Activated CD8-positive, alpha-beta T cell treated with anti-CD3 and anti-CD28 coated beads for 36 hours (primary cell): ENCODE data around the gene ARHGAP9. TPM values are rescaled to one million over a fixed set of nuclear protein-coding genes. Genes with fewer than 3 reads are reported as not detected.
"Not testable (repeated sequence)": the region's sequence is repeated elsewhere in the genome, so short reads cannot be mapped to it uniquely, and the experiment has no call there.

Experiments used
- ATAC-seq: fragments of 200-7000 bp; cut with Tn5 transposase; one replicate; pipeline ENCODE4 v1.10.0; 2021; ENCODE audit warnings: mild to moderate bottlenecking, moderate library complexity
- CTCF ChIA-PET: fragments of 350-600 bp; sonication (Branson Sonifier 250); formaldehyde crosslinking; loops from one replicate; lab custom pipeline; 2021; ENCODE audit warnings: antibody characterized with exemption; lab: Charles Lee
- POLR2A ChIA-PET: fragments of 350-600 bp; sonication (Branson Sonifier 250); formaldehyde crosslinking; loops from one replicate; lab custom pipeline; 2021; ENCODE audit warnings: antibody characterized with exemption; lab: Charles Lee
- DNase-seq: peaks from one replicate; pipeline ENCODE4 v3.0.0-alpha.2; 2020
- H3K27ac Mint-ChIP-seq: one replicate; pipeline ENCODE4 v1.8.0; 2021; ENCODE audit warnings: mild to moderate bottlenecking, mixed read lengths
- H3K27me3 Mint-ChIP-seq: one replicate; pipeline ENCODE4 v1.8.0; 2021; ENCODE audit warnings: mixed read lengths
- H3K36me3 Mint-ChIP-seq: one replicate; pipeline ENCODE4 v1.8.0; 2021; ENCODE audit warnings: low read depth, mixed read lengths
- H3K4me1 Mint-ChIP-seq: one replicate; pipeline ENCODE4 v1.8.0; 2021; ENCODE audit warnings: low read depth, mixed read lengths
- H3K4me3 Mint-ChIP-seq: one replicate; pipeline ENCODE4 v1.8.0; 2021; ENCODE audit warnings: mild to moderate bottlenecking, moderate library complexity, mixed read lengths
- H3K9me3 Mint-ChIP-seq: one replicate; pipeline ENCODE4 v1.8.0; 2021; ENCODE audit warnings: mixed read lengths
- intact Hi-C: fragments of 100-400 bp; cut with micrococcal nuclease; formaldehyde crosslinking; loops from one replicate; pipeline ENCODE4 v1.10.0; 2022
- total RNA-seq, 2 experiments: library from RNA; stranded (reverse); gene quantifications; one replicate each; pipeline ENCODE4 v1.2.3, GENCODE V29; 2021
- TF ChIP-seq, protein P1 (sequence below): fragments of 200-600 bp; IDR thresholded peaks from one replicate; pipeline ENCODE4 v1.8.0; 2022; ENCODE audit warnings: antibody characterized with exemption, mild to moderate bottlenecking

ARHGAP9 gene
- total RNA-seq, 2 experiments from 2014 or later, result 125 to 128 TPM

GRCh38 chr12:57519796-57520052, 40.1 kb upstream of the ARHGAP9 start:
- Mint-ChIP-seq H3K4me1 (peaks cover 61% of the 10 kb centered on the region), H3K27ac (peak overlapping the region; percentile 99), H3K4me3 (peak overlapping the region; percentile 95), H3K9me3 (no peaks in the 10 kb centered on the region), H3K36me3 (peaks cover 57% of the 10 kb centered on the region), H3K27me3 (no peaks in the 10 kb centered on the region)
- ChIA-PET CTCF (interaction anchor here (1.5 to 2.6 kb wide), 2 partner anchors 43 to 61 kb away, joined by 7 read pairs; no protein-coding TSS in a partner anchor), POLR2A (interaction anchor here (0.6 to 5.7 kb wide), 11 partner anchors 10 to 290 kb away, joined by 3 to 50 read pairs (median 4); partner anchors contain the start of genes DCTN2, MARS1, OS9 and SHMT2)
- intact Hi-C loops, result loop anchor here (5.0 kb wide), 1 partner anchor 42 kb away; the partner anchor contains the start of gene ARHGAP9
- TF ChIP-seq, protein P1, sequence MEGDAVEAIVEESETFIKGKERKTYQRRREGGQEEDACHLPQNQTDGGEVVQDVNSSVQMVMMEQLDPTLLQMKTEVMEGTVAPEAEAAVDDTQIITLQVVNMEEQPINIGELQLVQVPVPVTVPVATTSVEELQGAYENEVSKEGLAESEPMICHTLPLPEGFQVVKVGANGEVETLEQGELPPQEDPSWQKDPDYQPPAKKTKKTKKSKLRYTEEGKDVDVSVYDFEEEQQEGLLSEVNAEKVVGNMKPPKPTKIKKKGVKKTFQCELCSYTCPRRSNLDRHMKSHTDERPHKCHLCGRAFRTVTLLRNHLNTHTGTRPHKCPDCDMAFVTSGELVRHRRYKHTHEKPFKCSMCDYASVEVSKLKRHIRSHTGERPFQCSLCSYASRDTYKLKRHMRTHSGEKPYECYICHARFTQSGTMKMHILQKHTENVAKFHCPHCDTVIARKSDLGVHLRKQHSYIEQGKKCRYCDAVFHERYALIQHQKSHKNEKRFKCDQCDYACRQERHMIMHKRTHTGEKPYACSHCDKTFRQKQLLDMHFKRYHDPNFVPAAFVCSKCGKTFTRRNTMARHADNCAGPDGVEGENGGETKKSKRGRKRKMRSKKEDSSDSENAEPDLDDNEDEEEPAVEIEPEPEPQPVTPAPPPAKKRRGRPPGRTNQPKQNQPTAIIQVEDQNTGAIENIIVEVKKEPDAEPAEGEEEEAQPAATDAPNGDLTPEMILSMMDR, result no peak
- ATAC-seq, result no peak
- peak; percentile 30 for DNase-seq

DNA sequence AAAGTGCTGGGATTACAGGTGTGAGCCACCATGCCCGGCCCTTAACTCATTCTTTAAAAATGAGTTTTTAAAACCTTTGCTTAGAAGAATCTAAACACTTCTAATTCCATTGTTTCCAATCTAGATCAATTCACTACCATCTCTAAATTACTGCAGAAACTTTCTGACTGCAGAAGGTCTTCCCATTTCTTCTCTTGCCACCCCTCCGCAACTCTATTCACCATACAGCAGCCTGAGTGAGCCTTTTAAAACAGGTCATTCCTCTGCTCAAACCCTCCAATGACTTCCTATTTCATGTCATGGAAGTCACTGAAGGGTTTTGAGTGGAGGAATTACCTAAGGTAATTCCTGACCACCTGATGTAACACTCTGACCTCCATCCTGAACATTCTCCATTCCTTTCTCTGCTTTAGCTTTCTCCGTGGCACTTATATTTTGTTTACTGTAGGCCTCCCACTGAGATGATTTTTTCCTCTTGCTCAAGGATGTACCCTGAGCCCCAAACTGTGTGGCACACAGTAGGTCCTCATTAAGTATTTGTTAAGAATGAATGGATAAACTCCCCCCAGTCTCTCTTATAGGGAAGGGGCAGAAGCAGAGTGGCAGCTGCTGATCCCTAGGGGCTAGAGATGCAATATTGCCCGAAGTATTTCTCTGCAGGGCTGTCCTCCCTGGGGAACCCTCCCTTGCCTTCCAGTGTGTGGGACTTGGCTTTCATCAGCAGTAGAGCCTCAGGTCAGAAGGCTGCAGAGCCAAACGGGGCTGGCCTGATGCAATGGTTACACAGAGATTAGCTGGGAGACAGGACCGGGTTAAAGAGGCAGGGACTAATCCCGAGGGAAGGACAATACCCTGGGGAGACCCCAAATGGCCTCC, 39.5 kb upstream of the ARHGAP9 start:
- H3K27ac Mint-ChIP-seq, result peak overlapping the region; percentile 99
- CTCF ChIA-PET, result interaction anchor here (1.2 to 2.6 kb wide), 3 partner anchors 42 to 64 kb away, joined by 3 to 7 read pairs (median 7); partner anchors contain the start of gene INHBE
- DNase-seq, result no peak
- TF ChIP-seq, protein P1, result no peak
- intact Hi-C loops, result no loop called here
- POLR2A ChIA-PET, result interaction anchor here (0.6 to 5.7 kb wide), 9 partner anchors 9 to 56 kb away, joined by 3 to 50 read pairs (median 9); partner anchors contain the start of genes DCTN2 and MARS1
- ATAC-seq, result no peak
- H3K4me1 Mint-ChIP-seq, result peaks cover 56% of the 10 kb centered on the region
- H3K4me3 Mint-ChIP-seq, result peak overlapping the region; percentile 95
- no peaks in the 10 kb centered on the region for H3K9me3 Mint-ChIP-seq
- no peaks in the 10 kb centered on the region for H3K27me3 Mint-ChIP-seq
- peaks cover 57% of the 10 kb centered on the region for H3K36me3 Mint-ChIP-seq

GRCh38 chr12:57518176-57518919, 38.7 kb upstream of the ARHGAP9 start:
- Mint-ChIP-seq H3K27ac (peak overlapping the region; percentile 99), H3K4me3 (peak overlapping the region; percentile 95), H3K36me3 (peaks cover 60% of the 10 kb centered on the region), H3K27me3 (no peaks in the 10 kb centered on the region), H3K9me3 (no peaks in the 10 kb centered on the region), H3K4me1 (peaks cover 48% of the 10 kb centered on the region)
- ChIA-PET CTCF (interaction anchor here (1.2 kb wide), 1 partner anchor 63 kb away, joined by 3 read pairs; the partner anchor contains the start of gene INHBE), POLR2A (interaction anchor here (1.1 to 5.7 kb wide), 5 partner anchors 8 to 47 kb away, joined by 3 to 50 read pairs (median 15); partner anchors contain the start of gene MARS1)
- DNase-seq (no peak), ATAC-seq (no peak)
- TF ChIP-seq, protein P1, result no peak
- intact Hi-C loops, result no loop called here

- ATAC-seq, intact Hi-C loops, DNase-seq, H3K27me3 Mint-ChIP-seq, H3K9me3 Mint-ChIP-seq: not testable (repeated sequence)
- Mint-ChIP-seq H3K4me1 (peaks cover 44% of the 10 kb centered on the region), H3K4me3 (peak overlapping the region; percentile 95), H3K27ac (peak overlapping the region; percentile 99), H3K36me3 (peaks cover 66% of the 10 kb centered on the region)
- ChIA-PET CTCF (interaction anchor here (1.2 kb wide), 1 partner anchor 62 kb away, joined by 3 read pairs; the partner anchor contains the start of gene INHBE), POLR2A (interaction anchor here (1.0 to 5.7 kb wide), 4 partner anchors 18 to 93 kb away, joined by 3 to 50 read pairs (median 18); partner anchors contain the start of gene MARS1)
Measured at GRCh38 chr12:57517718-57518117, 38.1 kb upstream of the ARHGAP9 start.

- CTCF ChIA-PET, result no interaction called here
- peaks cover 72% of the 10 kb centered on the region for H3K36me3 Mint-ChIP-seq
- intact Hi-C loops, result no loop called here
- TF ChIP-seq, protein P1, result no peak
- peaks cover 44% of the 10 kb centered on the region for H3K4me1 Mint-ChIP-seq
- POLR2A ChIA-PET, result interaction anchor here (1.0 to 5.7 kb wide), 5 partner anchors 10 to 93 kb away, joined by 3 to 50 read pairs (median 3); partner anchors contain the start of gene MARS1
- DNase-seq, result no peak
- no peak for ATAC-seq
- no peaks in the 10 kb centered on the region for H3K27me3 Mint-ChIP-seq
- H3K4me3 Mint-ChIP-seq, result no peak overlapping the region
- no peaks in the 10 kb centered on the region for H3K9me3 Mint-ChIP-seq
- H3K27ac Mint-ChIP-seq, result peak overlapping the region; percentile 99
Measured at GRCh38 chr12:57517187-57517586, 37.5 kb upstream of the ARHGAP9 start.
